ENCODE measurements around the gene UGT1A5.
"Not testable (repeated sequence)": the region's sequence is repeated elsewhere in the genome, so short reads cannot be mapped to it uniquely, and the experiment has no call there.

UGT1A5 gene

DNA sequence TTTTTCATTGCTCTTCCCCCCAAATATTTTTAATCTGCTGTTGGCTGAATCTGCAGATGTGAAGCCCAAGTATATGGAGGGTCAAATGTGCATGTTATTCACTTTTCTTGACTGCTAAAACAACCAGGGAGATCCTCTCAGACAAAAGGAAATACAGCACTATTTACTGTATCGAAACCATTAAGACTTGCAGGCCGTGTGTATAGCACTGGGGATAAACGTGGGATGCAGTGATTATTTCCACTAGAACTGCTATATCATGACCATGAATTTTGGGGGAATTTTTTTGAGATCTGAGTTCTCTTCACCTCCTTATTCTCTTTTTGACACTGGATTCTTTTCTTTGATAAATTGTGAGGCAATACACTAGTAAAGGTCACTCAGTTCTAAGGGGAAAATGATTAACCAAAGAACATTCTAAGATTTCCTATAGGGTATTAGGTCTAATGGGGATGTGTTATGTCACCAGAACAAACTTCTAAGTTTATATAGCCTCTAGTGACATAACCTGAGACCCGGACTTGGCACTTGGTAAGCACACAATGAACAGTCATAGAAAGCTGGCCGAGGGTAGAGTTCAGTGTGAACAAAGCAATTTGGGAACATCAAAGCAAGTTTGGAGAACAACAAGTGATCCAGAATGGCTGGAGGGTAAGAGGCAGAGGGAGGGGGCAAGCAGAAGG is 32.5 kb downstream of the UGT1A5 start:
- Histone ChIP-seq H3K4me1 (ENCODE audit: control insufficient read depth in 5 of 5, insufficient read depth in 5 of 5, low read length in 5 of 5) (no peaks in the 10 kb centered on the region), H3K36me3 (ENCODE audit: control insufficient read depth in 5 of 5, insufficient read depth in 5 of 5, low read length in 5 of 5) (no peaks in the 10 kb centered on the region), H3K9me3 (ENCODE audit: control insufficient read depth in 5 of 5, low read length in 5 of 5) (peaks cover 0 to 2% (median 0%) of the 10 kb centered on the region in 5 donors), H3K27ac (ENCODE audit: low read depth, low read length) (no peak overlapping the region), H3K9ac (ENCODE audit: low read length in 5 of 5) (no peak overlapping the region), H3K27me3 (ENCODE audit: control insufficient read depth in 5 of 5, insufficient read depth in 4 of 5, low read length in 5 of 5) (peaks cover 0 to 2% (median 0%) of the 10 kb centered on the region in 5 donors), H3K4me3 (ENCODE audit: low read depth in 1 of 5, low read length in 5 of 5) (no peak overlapping the region)

DNA sequence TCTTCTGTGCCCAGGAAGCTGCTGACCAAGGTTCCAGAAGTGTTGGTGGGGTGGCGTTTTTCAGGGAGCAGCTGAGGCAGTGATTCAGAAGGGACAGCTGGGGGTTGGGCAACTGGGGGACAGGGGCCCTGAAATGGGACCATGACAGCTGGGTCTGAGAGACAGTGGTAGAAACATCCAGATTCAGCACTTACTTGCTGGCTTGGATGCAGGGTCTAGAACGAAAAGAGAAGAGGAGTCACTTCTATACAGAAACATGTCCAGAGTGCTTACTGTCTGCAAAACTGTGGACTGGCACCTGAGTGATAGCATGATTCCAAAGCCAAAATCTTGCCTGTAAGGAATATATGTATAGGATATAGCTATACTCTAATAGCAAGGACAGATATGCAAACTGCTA is 33.1 kb downstream of the UGT1A5 start:
- not testable (repeated sequence) for H3K36me3 ChIP-seq (ENCODE audit: control insufficient read depth in 5 of 5, insufficient read depth in 5 of 5, low read length in 5 of 5); H3K27me3 ChIP-seq (ENCODE audit: control insufficient read depth in 5 of 5, insufficient read depth in 4 of 5, low read length in 5 of 5); H3K9ac ChIP-seq (ENCODE audit: low read length in 5 of 5); H3K9me3 ChIP-seq (ENCODE audit: control insufficient read depth in 5 of 5, low read length in 5 of 5); H3K27ac ChIP-seq (ENCODE audit: low read depth, low read length); H3K4me3 ChIP-seq (ENCODE audit: low read depth in 1 of 5, low read length in 5 of 5); H3K4me1 ChIP-seq (ENCODE audit: control insufficient read depth in 5 of 5, insufficient read depth in 5 of 5, low read length in 5 of 5)

DNA sequence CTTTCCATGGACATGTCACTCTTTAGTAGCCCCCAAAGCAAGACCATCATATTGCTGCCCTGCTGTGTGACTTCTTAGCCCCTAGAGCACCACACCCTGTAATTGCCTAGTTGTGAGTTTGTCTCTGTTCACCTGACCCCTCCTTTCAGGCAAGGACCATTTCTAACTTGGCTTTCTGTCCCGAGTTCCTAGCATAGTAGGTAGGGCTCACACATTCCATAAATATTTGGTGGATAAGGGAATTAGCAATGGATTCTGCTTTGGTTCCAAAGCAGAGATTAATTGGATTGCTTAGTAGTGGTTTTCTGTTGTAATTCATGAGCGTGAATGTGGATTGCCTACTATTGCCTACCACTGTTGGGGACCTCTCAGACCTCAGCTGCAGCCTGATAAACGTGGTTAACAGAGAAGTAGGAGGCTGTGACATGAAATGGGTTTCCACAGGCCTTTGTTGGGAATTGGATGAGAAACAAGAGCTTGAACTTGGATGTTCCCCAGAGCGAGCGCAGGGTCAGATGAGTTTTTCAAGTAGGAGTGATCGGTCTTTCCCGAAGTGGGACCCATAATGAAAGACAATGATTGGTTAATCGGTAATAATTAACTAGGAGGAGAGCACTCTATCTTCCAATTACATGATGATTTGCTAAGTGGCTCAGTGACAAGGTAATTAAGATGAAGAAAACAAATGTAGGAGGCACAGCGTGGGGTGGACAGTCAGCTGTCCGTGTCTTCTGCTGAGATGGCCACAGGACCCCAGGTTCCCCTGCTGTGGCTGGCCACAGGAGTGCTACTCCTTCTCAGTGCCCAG is 34.0 kb downstream of the UGT1A5 start:
- Histone ChIP-seq H3K9me3 (ENCODE audit: control insufficient read depth in 5 of 5, low read length in 5 of 5) (peaks cover 0 to 7% (median 2%) of the 10 kb centered on the region in 5 donors), H3K4me3 (ENCODE audit: low read depth in 1 of 5, low read length in 5 of 5) (no peak overlapping the region), H3K27me3 (ENCODE audit: control insufficient read depth in 5 of 5, insufficient read depth in 4 of 5, low read length in 5 of 5) (no peaks in the 10 kb centered on the region), H3K9ac (ENCODE audit: low read length in 5 of 5) (no peak overlapping the region), H3K36me3 (ENCODE audit: control insufficient read depth in 5 of 5, insufficient read depth in 5 of 5, low read length in 5 of 5) (no peaks in the 10 kb centered on the region), H3K4me1 (ENCODE audit: control insufficient read depth in 5 of 5, insufficient read depth in 5 of 5, low read length in 5 of 5) (no peaks in the 10 kb centered on the region), H3K27ac (ENCODE audit: low read depth, low read length) (no peak overlapping the region)

DNA sequence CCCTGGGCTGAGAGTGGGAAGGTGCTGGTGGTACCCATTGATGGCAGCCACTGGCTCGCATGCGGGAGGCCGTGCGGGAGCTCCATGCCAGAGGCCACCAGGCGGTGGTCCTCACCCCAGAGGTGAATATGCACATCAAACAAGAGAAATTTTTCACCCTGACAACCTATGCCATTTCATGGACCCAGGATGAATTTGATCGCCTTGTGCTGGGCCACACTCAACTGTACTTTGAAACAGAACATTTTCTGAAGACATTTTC is 34.5 kb downstream of the UGT1A5 start:
- Histone ChIP-seq H3K36me3 (ENCODE audit: control insufficient read depth in 5 of 5, insufficient read depth in 5 of 5, low read length in 5 of 5) (no peaks in the 10 kb centered on the region), H3K9me3 (ENCODE audit: control insufficient read depth in 5 of 5, low read length in 5 of 5) (peaks cover 0 to 7% (median 2%) of the 10 kb centered on the region in 5 donors), H3K27ac (ENCODE audit: low read depth, low read length) (no peak overlapping the region), H3K27me3 (ENCODE audit: control insufficient read depth in 5 of 5, insufficient read depth in 4 of 5, low read length in 5 of 5) (no peaks in the 10 kb centered on the region), H3K9ac (ENCODE audit: low read length in 5 of 5) (no peak overlapping the region), H3K4me3 (ENCODE audit: low read depth in 1 of 5, low read length in 5 of 5) (no peak overlapping the region), H3K4me1 (ENCODE audit: control insufficient read depth in 5 of 5, insufficient read depth in 5 of 5, low read length in 5 of 5) (no peaks in the 10 kb centered on the region)

DNA sequence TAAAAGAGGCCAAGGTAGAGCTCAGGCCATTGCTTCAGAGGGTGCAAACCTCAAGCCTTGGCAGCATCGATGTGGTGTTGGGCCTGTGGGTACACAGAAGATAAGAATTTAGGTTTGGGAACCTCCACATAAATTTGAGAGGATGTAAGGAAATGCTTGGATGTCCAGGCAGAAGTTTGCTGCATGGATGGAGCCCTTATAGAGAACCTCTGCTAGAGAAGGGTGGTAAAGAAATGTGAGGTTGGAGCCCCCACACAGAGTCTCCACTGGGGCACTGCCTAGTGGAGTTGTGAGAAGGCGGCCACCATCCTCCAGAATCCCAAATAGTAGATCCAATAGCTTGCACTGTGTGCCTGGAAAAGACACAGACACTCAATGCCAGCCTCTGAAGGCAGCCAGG is 38.0 kb downstream of the UGT1A5 start:
- H3K9me3 ChIP-seq (ENCODE audit: control insufficient read depth in 5 of 5, low read length in 5 of 5); H3K4me1 ChIP-seq (ENCODE audit: control insufficient read depth in 5 of 5, insufficient read depth in 5 of 5, low read length in 5 of 5); H3K4me3 ChIP-seq (ENCODE audit: low read depth in 1 of 5, low read length in 5 of 5); H3K9ac ChIP-seq (ENCODE audit: low read length in 5 of 5); H3K27ac ChIP-seq (ENCODE audit: low read depth, low read length); H3K36me3 ChIP-seq (ENCODE audit: control insufficient read depth in 5 of 5, insufficient read depth in 5 of 5, low read length in 5 of 5); H3K27me3 ChIP-seq (ENCODE audit: control insufficient read depth in 5 of 5, insufficient read depth in 4 of 5, low read length in 5 of 5): not testable (repeated sequence)

DNA sequence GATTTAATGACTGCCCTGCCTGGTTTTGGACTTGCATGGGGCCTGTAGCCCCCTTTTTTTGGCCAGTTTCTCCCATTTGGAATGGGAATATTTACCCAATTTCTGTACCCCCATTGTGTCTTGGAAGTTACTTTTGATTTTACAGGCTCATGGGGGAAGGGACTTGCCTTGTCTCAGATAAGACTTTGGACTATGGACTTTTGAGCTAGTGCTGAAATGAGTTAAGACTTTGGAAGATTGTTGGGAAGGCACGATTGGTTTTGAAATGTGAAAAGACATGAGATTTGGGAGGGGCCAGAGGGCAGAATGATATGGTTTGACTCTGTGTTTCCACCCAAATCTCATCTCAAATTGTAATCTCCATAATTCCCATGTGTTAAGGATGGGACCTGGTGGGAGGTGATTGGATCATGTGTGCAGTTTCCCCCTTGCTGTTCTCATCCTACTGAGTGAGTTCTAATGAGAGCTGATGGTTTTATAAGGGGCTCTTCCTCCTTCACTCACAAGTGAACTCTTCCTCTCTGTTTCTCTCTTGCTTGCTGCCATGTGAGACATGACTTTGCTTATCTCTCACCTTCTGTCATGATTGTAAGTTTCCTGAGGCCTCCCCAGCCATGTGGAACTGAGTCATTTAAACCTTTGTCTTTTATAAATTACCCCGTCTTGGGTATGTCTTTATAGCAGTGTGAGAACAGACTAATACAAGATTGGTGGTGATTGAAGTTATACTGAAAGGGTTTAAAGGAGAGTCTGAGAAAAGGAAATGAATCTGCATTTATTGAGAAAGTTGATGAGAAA is 38.7 kb downstream of the UGT1A5 start:
- H3K36me3 ChIP-seq (ENCODE audit: control insufficient read depth in 5 of 5, insufficient read depth in 5 of 5, low read length in 5 of 5); H3K4me3 ChIP-seq (ENCODE audit: low read depth in 1 of 5, low read length in 5 of 5); H3K9ac ChIP-seq (ENCODE audit: low read length in 5 of 5); H3K27ac ChIP-seq (ENCODE audit: low read depth, low read length); H3K4me1 ChIP-seq (ENCODE audit: control insufficient read depth in 5 of 5, insufficient read depth in 5 of 5, low read length in 5 of 5); H3K27me3 ChIP-seq (ENCODE audit: control insufficient read depth in 5 of 5, insufficient read depth in 4 of 5, low read length in 5 of 5); H3K9me3 ChIP-seq (ENCODE audit: control insufficient read depth in 5 of 5, low read length in 5 of 5): not testable (repeated sequence)

DNA sequence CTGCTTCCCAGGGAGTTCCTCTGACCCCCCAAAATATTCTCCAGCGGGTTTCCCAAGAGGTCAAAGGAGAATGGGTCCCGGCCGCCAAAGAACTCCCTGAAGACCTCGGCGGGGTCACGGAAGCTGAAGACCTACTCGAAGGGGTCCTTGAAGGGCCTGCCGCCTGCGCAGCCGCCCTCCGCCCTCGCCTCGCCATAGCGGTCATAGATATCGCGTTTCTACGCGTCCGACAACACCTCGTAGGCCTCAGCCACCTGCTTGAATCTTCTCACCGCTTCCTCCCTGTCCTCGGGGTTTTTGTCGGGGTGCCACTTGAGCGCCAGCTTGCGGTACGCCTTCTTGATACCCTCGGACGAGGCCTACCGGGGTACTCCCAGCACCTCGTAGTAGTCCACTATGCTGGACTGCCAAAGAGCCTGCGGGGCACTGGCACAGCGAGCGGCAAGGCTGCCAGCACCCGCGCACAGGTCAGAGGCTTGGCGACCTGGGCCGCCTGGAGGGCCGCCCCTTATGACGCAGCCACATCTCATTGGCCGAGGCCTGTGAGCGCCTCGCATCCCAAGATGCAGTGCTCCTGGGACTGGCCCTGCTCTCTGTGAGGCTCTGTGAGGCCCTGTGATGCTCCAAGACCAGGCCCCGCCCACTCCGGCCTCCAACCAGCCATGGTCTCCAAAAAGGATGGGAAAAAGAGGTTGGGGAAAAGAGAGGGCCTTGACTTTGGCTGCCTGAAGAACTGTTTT is 42.3 kb downstream of the UGT1A5 start:
- Histone ChIP-seq H3K27ac (ENCODE audit: low read depth, low read length) (no peak overlapping the region), H3K4me1 (ENCODE audit: control insufficient read depth in 5 of 5, insufficient read depth in 5 of 5, low read length in 5 of 5) (no peaks in the 10 kb centered on the region), H3K4me3 (ENCODE audit: low read depth in 1 of 5, low read length in 5 of 5) (no peak overlapping the region), H3K36me3 (ENCODE audit: control insufficient read depth in 5 of 5, insufficient read depth in 5 of 5, low read length in 5 of 5) (no peaks in the 10 kb centered on the region), H3K9me3 (ENCODE audit: control insufficient read depth in 5 of 5, low read length in 5 of 5) (peaks cover 0 to 5% (median 2%) of the 10 kb centered on the region in 5 donors), H3K9ac (ENCODE audit: low read length in 5 of 5) (no peak overlapping the region), H3K27me3 (ENCODE audit: control insufficient read depth in 5 of 5, insufficient read depth in 4 of 5, low read length in 5 of 5) (no peaks in the 10 kb centered on the region)

DNA sequence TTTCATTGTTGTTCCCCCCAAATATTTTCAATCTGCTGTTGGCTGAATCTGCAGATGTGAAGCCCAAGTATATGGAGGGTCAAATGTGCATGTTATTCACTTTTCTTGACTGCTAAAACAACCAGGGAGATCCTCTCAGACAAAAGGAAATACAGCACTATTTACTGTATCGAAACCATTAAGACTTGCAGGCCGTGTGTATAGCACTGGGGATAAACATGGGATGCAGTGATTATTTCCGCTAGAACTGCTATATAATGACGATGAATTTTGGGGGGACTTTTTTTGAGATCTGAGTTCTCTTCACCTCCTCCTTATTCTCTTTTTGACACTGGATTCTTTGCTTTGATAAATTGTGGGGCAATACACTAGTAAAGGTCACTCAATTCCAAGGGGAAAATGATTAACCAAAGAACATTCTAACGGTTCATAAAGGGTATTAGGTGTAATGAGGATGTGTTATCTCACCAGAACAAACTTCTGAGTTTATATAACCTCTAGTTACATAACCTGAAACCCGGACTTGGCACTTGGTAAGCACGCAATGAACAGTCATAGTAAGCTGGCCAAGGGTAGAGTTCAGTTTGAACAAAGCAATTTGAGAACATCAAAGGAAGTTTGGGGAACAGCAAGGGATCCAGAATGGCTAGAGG is 43.8 kb downstream of the UGT1A5 start:
- Histone ChIP-seq H3K36me3 (ENCODE audit: control insufficient read depth in 5 of 5, insufficient read depth in 5 of 5, low read length in 5 of 5) (no peaks in the 10 kb centered on the region), H3K27ac (ENCODE audit: low read depth, low read length) (no peak overlapping the region), H3K9ac (ENCODE audit: low read length in 5 of 5) (no peak overlapping the region), H3K4me3 (ENCODE audit: low read depth in 1 of 5, low read length in 5 of 5) (no peak overlapping the region), H3K4me1 (ENCODE audit: control insufficient read depth in 5 of 5, insufficient read depth in 5 of 5, low read length in 5 of 5) (no peaks in the 10 kb centered on the region), H3K9me3 (ENCODE audit: control insufficient read depth in 5 of 5, low read length in 5 of 5) (no peaks in the 10 kb centered on the region), H3K27me3 (ENCODE audit: control insufficient read depth in 5 of 5, insufficient read depth in 4 of 5, low read length in 5 of 5) (no peaks in the 10 kb centered on the region)

DNA sequence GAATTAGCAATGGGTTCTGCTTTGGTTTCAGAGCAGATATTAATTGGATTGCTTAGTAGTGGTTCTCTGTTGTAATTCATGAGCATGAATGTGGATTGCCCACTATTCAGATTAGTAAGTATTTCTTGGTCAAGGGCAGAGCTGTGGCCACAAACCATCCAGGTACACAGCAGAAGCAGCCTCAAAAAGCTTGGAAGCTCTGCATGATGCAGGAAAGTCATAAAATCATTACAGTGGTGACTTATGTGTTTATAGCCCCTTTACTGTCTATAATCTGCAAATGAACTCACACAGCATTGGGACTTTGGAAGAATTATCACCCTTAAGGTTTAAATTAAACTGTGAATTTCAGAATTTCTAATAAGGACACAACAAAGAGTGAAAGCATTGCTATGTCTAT is 45.4 kb downstream of the UGT1A5 start:
- H3K9ac ChIP-seq (ENCODE audit: low read length in 5 of 5) = no peak overlapping the region

More for the DNA sequence above, 45.4 kb downstream of the UGT1A5 start:
- Histone ChIP-seq H3K27ac (ENCODE audit: low read depth, low read length) (no peak overlapping the region), H3K9me3 (ENCODE audit: control insufficient read depth in 5 of 5, low read length in 5 of 5) (no peaks in the 10 kb centered on the region), H3K36me3 (ENCODE audit: control insufficient read depth in 5 of 5, insufficient read depth in 5 of 5, low read length in 5 of 5) (no peaks in the 10 kb centered on the region), H3K4me3 (ENCODE audit: low read depth in 1 of 5, low read length in 5 of 5) (no peak overlapping the region), H3K4me1 (ENCODE audit: control insufficient read depth in 5 of 5, insufficient read depth in 5 of 5, low read length in 5 of 5) (no peaks in the 10 kb centered on the region), H3K27me3 (ENCODE audit: control insufficient read depth in 5 of 5, insufficient read depth in 4 of 5, low read length in 5 of 5) (no peaks in the 10 kb centered on the region)
